Activated T-cell treated with anti-CD3 and anti-CD28 coated beads for 48 hours (primary cell): ENCODE measurements around the gene ACOT2.
"Not testable (repeated sequence)": the region's sequence is repeated elsewhere in the genome, so short reads cannot be mapped to it uniquely, and the experiment has no call there.

Experiments
- DNase-seq: peaks from one replicate; pipeline ENCODE4 v3.0.0-alpha.2; 2020; ENCODE audit warnings: low read depth

ACOT2 gene

DNA sequence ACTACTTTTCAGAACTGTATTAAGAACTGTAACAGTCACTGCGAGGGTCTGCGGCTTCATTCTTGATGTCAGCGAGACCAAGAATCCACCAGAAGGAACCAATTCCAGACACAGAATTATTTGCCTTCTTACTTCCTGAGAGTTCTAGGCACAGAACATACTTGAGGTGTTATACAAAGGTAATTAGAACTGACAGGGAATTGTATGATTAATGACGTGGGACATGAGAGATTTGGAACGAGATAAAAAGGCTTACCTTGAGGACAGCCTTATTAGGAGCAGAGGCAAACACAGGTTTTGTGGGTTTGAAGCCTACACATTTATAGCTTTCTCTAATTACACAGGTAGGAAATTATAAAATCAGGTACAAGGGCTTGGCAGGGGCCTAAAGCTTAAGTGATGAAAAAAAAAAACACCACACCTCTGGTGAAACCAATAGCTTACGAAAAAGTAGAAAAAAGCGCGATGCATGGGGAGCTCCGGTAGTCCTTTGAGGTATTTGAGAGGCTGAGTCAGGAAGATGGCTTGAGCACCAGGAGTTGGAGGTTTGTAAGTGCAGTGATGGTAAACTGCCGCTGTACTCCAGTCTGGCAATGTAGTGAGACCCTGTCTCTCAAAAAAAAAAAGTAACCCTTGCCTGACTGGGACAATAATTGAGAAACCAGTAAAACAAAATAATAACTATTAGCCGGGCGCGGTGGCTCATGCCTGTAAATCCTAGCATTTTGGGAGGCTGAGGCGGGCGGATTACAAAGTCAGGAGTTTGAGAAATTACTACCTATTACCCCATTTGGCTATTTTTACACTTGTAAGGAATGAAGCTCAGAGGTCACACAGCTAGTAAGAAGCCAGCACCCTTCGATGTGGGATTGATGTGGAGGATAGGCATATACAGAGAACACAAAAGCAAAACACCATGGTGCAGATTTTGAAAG is 795 bp upstream of the ACOT2 start:
- no peak for DNase-seq

DNA sequence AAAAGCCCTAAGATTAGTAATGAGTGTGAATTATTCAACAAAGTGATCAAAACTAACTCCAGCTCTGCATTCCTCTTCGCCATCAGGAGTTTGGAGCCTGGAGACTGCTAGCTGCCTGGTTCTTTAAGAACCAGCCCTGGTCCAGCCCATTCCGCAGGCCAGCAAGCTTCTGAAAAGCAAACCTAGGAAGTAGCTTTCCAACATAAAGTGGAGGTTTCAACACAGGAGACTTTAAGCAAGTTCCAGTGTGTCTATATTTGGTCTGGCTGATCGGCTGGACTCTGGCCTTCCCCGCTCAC is 178 bp upstream of the ACOT2 start:
- not testable (repeated sequence) for DNase-seq

DNA sequence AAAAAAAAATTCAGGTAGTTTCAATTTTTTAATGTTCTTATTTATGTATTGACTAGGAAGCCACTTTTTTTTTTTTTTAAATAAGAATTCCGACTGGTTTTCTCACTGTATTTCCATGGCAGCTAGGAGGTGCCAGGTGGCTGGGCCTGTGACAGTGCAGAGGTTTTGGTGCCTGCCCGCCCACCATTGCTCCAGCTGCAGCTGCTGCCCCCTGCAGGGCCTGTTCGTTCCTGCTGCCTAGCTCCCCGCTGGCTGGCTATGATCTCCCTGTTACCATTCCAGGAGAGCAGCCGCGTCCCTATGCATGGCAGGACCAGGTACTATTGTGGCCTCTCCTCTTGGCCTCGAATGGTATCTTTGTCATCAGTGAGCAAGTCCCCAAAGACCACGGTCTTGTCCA is 1.9 kb downstream of the ACOT2 start:
- DNase-seq = peak; percentile 61

DNA sequence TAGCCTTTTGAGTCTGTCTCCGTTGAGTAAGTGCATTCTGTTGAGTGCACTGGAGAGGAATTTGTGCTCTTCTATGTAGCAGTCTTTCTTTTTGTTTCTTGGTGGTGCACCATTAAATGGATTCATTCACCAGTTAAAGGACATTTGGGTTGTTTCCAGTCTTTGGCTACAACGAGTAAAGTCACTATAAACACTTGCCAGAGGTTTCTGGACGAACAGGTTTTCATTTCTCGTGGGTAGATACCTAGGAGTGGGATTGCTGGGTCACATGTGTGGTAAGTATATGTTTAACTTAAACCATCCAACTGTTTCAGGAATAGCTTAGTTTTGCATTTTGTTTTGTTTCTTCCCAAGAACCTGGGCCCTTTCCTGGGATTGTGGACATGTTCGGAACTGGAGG is 4.0 kb downstream of the ACOT2 start:
- DNase-seq = not testable (repeated sequence)

DNA sequence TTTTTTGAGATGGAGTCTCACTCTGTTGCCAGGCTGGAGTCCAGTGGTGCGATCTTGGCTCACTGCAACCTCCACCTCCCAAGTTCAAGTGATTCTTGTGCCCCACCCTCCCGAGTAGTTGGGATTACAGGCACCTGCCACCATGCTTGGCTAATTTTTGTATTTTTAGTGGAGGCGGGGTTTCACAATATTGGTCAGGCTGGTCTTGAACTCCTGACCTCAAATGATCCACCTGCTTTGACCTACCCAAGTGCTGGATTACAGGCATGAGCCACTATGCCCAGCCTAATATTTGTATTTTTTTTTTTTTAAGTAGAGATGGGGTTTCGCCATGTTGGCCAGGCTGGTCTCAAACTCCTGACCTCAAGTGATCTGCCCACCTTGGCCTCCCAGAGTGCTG is 4.7 kb downstream of the ACOT2 start:
- not testable (repeated sequence) for DNase-seq

DNA sequence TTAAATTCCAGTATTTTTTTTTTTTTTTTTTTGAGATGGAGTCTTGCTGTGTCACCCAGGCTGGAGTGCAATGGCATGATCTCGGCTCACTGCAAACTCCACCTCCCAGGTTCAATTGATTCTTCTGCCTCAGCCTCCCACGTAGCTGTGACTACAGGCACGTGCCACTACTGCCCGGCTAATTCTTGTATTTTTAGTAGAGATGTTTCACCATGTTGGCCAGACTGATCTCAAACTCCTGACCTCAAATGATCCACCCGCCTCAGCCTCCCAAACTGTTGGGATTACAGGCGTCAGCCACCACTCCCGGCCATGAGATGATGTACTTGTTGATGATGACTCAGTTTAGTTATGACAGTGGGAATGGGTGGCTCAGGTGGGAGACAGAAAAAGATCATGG is 5.2 kb downstream of the ACOT2 start:
- DNase-seq = not testable (repeated sequence)

DNA sequence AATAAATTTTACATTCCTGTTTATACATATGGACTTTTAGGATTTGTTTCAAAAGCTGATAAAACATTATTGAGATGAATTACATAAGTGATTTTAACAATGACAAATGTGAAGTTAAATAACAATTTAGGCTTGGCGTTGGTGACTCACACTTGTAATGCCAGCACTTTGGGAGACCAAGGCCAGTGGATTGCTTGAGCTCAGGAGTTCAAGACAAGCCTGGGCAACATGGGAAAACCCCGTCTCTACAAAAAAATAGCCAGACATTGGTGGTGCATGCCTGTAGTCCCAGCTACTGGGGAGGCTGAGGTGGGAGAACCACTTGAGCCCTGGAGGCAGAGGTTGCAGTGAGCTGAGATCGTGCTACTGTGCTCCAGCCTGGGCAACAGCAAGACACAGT is 7.4 kb downstream of the ACOT2 start:
- no peak for DNase-seq

DNA sequence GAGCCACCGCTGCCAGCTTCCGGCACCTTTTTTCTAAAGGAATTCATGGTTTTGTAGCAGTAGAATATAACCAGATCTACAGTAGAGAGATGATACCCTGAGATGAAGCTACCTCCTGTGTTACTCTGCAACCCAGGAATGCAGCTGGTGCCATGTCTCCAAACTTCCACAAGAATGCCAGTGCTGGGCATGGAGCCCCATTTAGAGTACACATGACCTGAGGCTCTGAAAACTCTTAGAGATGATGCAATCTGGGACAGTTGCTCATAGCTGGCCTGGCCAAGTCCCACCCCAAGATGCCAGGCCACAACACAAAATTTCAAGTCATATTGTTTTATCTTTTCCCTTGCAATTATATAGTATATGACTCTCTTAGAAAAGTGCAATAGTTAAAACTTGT is 8.2 kb downstream of the ACOT2 start:
- not testable (repeated sequence) for DNase-seq

DNA sequence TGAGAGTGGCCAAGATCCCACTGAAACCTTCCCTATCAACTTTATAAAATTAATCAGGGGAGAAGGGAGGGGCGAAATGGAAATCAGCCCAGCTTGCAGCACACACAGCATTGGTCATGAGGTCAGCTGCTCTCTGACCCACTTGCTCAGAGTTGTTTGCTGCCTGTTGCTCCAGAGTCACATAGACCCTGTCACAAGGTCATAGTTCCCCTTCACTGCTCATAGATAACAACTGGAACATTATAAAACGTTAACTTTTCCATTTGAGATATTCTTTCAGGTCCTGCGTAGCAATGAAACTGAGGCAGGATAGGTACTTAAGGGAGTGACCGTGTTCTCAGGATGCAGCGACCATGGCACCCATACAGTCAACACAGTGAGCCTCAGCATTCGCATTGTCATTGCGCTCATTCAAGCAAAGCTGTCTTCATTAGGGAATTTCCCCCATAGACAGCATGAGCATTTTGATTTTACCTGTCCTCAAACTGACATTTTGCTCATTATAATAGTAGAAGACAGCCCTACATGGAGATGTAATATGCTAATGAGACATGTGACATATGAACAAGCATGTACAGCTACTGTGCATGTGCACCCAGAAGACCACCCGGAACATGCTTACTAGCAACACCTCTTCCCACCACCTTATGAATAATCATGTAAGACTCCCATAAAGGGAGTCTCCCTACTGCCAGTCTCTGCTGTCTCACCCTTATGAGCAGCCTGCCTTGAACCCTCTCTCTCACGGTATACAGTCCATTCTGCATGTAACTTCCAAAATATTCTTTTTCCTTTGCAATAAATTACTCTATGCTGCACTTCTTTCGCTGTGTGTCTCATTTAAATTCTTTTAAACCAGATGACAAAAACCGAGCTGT is 13.3 kb downstream of the ACOT2 start:
- not testable (repeated sequence) for DNase-seq

DNA sequence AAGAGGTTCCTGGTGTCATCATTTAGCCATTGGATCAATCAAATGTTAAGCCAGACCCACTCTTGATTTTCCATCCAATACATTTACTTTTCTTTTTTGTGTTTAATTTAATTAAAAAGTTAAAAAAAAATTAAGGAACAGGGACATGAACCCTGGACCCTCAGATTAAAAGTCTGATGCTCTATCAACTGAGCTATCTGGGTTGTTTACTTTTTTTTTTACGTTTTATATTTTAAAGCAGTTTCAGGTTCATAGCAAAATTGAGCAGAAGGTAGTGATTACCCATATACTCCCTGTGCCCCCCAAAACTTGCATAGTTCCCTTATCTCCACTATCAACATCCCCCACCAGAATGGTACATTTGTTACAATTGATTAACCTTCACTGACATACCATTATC is 19.7 kb downstream of the ACOT2 start:
- DNase-seq = no peak

DNA sequence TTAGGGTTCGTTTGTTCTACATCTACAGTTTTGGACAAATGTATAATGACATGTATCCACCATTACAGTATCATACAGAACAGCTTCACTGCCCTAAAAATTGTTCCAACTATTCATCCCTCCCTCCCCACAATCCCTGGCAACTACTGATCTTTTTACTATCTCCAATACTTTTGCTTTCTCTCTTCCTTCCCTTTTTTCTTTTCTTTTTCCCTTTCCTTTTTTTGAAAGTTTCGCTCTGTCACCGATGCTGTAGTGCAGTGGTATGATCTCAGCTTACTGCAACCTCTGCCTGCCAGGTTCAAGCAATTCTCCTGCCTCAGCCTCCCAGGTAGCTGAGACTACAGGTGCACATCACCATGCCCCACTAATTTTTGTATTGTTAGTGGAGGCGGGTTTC is 20.1 kb downstream of the ACOT2 start:
- DNase-seq = no peak

DNA sequence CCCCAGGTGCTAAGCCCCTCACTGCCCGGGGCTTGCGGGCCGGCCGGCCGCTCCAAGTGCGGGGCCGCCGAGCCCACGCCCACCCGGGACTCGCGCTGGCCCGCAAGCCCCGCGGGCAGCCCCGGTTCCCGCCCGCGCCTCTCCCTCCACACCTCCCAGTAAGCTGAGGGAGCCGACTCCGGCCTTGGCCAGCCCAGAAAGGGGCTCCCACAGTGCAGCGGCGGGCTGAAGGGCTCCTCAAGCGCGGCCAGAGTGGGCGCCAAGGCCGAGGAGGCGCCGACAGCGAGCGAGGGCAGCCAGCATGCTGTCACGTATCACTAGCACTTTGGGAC is 21.6 kb downstream of the ACOT2 start:
- not testable (repeated sequence) for DNase-seq

DNA sequence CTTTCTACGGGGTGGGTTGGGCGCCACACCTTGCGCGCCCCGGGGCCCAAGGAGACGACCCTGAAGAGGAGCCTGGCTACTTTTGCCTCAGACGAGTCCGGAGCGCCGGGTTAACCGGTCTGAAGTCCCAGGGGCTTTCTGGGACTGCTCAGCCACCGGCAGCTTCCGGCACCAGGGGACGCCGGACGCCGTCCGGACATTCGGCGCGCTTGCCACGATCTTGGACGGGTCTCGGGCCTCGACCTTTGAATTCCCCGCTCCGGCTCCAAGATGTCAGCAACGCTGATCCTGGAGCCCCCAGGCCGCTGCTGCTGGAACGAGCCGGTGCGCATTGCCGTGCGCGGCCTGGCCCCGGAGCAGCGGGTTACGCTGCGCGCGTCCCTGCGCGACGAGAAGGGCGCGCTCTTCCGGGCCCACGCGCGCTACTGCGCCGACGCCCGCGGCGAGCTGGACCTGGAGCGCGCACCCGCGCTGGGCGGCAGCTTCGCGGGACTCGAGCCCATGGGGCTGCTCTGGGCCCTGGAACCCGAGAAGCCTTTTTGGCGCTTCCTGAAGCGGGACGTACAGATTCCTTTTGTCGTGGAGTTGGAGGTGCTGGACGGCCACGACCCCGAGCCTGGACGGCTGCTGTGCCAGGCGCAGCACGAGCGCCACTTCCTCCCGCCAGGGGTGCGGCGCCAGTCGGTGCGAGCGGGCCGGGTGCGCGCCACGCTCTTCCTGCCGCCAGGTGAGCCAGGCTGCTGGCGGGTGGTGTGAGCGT is 22.9 kb downstream of the ACOT2 start, which contains the start of gene ACOT4:
Gene ACOT4 (plus strand): TSS at position 184 of the 760 bp plus-strand sequence. CDS start 87 bp downstream, at position 271.
- peak; percentile 54 for DNase-seq

DNA sequence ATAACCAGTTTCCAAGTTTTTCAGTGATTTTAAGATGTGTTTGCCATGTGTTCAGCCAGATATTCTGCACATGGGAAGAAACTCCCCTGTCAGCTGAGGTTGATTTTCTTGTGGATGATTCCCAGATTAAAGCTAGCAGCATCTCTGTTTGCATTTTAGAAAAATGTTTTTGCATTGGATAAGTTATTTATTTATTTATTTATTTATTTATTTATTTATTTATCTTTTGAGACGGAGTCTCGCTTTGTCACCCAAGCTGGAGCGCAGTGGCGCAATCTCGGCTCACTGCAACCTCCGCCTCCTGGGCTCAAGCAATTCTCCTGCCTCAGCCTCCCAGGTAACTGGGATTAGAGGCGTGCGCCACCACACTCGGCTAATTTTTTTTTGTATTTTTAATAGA is 25.5 kb downstream of the ACOT2 start:
- DNase-seq = no peak

DNA sequence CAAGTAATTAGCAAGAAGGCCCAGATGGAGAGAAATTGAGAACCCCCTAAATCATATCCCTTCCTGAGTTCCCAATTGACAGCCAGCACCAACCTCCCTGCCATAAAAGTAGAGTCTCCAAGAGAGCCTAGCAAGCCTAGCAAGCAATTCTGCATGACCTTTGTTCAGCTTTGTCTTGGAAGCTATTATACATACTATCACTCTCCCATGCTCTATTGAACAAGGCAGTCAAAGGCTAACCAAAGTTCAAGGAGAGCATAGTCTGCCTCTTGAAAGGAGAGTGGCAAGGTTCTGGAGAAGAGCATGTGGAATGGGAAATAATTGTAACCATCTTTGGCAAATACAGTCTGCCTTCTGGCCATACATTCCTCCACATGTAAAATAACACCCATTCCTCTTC is 30.5 kb downstream of the ACOT2 start:
- DNase-seq = no peak

DNA sequence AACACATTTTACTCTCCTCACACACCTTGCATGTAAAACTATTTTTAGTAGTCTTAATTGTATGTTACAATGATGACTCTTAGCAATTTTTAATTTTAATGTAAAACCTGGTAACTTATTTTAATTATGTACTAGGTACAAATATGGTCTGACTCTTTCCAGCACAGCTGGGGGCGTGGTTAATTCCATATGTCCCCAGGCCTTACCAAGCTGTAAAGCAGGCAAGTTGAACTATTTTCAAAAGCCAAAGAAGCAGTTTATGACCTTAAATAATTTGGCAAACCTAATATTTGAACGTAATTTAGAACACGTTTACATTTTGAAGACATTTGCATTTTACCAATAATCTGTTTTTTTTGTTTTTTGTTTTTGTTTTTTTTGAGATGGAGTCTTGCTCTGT is 34.0 kb downstream of the ACOT2 start:
- no peak for DNase-seq

DNA sequence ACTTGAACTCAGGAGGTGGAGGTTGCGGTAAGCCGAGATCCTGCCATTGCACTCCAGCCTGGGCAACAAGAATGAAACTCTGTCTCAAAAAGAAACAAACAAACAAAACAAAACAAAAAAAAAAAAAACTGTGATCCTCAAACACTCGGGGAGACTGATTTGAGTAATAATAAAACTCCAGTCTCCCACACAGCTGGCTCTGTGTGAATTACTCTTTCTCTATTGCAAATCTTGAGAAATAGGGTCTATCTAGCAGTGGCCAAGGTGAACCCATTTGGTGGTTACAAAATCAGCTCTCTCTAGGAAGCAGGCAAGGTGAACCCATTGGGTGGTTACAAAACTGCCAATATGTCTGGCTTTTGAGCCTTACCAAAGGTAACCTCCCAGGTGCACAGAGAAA is 37.3 kb downstream of the ACOT2 start:
- DNase-seq = no peak

DNA sequence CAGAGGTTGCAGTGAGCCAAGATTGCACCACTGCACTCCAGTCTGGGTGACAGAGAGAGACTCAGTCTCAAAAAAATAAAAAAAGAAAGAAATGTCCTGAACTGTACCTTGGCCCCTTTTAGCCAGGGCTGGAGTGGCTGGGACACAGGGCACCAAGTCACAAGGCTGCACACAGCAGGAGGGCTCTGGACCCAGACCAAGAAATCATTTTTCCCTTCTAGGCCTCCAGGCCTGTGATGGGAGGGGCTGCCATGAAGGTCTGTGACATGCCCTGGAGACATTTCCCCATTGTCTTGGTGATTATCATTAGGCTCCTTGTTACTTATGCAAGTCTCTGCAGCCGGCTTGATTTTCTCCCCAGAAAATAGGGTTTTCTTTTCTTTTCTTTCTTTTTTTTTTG is 38.2 kb downstream of the ACOT2 start:
- DNase-seq = no peak

DNA sequence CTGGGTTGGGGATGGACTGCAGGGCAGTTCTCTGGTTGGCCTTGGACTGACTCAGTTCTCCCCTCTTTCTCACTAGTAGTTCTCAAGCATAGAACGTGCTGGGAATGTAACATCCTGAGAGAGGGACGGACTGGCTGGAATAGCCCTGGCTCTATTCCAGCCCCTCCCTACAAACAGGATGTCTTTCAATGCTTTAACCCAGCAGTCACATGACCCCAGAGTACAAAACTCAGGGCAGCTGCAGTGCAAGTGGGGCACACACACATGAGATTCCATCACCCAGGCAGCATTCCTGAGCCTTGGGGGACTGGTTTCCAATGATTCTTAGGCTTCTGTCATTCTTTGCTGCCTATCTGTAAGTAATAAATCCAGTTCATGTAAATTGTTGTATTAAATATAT is 41.7 kb downstream of the ACOT2 start:
- no peak for DNase-seq

DNA sequence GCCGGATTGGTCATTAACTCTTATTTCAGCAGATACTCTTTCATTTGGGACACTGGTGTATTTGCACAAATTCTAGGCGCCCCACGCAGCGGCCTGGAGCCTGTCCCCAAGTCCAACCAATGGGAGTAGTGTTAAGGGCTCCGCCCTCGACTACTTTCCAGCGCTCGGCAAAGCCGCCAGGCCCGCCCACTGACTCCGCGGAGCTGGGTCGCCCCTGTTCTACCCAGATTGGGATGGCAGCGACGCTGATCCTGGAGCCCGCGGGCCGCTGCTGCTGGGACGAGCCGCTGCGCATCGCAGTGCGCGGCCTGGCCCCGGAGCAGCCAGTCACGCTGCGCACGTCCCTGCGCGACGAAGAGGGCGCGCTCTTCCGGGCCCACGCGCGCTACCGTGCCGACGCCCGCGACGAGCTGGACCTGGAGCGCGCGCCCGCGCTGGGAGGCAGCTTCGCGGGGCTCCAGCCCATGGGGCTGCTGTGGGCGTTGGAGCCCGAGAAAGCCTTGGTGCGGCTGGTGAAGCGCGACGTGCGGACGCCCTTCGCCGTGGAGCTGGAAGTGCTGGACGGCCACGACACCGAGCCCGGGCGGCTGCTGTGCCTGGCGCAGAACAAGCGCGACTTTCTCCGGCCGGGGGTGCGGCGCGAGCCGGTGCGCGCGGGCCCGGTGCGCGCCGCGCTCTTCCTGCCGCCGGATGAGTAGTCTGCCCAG is 43.5 kb downstream of the ACOT2 start, which contains the start of gene ACOT6:
Gene ACOT6 (plus strand): TSS at position 179 of the 707 bp plus-strand sequence. CDS start 55 bp downstream, at position 234.
- peak; percentile 62 for DNase-seq

DNA sequence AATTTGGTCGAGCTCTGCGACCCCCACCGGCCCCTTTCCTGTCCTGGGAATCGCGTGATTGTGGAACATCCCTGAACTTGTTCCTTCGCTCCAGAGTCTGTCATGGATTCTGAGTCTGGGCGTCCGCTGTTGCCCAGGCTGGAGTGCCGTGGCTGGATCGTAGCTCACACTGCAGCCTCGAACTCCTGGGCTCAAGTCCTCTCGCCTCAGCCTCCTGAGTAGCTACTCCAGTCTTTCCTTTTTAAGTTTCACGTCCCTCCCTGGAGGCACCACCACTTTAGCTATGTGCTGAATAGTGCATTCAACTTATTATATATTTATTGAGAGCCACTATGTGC is 44.0 kb downstream of the ACOT2 start:
- no peak for DNase-seq
